GM18505 (cell line): ENCODE measurements around the gene ARID1A.
"Not testable (repeated sequence)": the region's sequence is repeated elsewhere in the genome, so short reads cannot be mapped to it uniquely, and the experiment has no call there.

Experiments
- ATAC-seq: cut with Tn5 transposase; IDR thresholded peaks from one replicate; pipeline ENCODE4 v1.9.1; 2021; ENCODE audit not compliant: unreplicated experiment
- POLR2A ChIP-seq: IDR thresholded peaks from 4 replicates; pipeline ENCODE4 v1.6.1; 2011; ENCODE audit warnings: borderline replicate concordance; ENCODE audit not compliant: insufficient read depth, insufficient read length; ENCODE audit errors: extremely low read depth

The ARID1A gene

DNA sequence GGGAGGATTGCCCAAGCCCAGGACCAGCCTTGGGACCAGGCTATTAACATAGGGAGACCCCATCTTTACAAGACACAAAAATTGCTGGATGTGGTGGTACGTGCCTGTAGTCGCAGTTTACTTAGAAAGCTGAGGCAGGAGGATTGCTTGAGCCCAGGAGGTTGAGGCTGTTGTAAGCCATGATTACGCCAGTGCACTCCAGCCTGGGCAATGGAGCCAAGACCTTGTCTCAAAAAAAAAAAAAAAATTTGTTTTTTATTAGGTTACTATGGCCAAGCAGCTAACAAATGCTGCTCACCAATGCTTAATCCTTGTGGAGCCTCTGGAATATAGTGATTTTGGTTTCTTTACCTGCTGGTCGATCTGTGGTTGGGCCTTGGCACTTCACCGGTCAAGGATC, 8.8 kb downstream of the ARID1A start:
- no peak for ATAC-seq
- no peak for TF ChIP-seq POLR2A

DNA sequence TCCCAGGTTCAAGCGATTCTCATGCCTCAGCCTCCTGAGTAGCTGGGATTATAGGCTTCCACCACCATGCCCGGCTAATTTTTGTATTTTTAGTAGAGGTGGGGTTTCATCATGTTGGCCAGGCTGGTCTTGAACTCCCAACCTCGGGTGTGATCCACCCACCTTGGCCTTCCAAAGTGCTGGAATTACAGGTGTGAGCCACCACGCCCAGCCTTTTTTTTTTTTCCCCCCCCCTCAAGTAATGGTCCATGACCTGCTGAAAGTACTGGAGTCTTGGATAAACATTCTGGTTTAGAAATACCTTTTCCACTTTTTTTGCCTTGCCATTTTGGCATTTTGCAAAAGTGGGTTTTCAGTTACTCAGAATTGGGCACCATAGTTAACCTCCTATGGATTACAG, 9.4 kb downstream of the ARID1A start:
- ATAC-seq: not testable (repeated sequence)

DNA sequence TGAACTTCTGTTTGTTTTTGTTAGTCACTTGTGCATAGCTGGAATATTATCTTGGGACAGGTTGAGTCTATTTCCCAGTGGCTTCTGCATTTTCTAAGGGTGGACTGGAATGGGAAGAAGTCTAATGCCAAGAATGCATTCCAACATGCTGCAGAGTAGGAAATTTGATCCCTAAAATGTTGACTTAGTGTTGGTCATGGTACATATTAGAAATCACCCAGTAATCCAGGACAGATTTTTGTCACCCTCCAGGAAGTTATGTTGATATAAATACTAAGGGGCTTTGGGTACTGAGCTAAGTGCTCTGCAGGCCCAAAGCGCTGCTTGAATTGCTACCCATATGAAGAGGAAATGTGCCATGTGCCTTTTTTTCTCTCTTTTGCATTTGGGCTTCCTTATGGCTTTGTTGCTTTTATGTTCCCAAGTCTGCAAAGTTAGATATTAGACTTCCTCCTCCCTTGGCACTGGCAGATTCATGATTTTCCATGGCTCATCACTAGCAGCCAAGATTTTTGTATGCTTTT, 10.0 kb downstream of the ARID1A start:
- ATAC-seq: no peak
- TF ChIP-seq POLR2A: no peak

DNA sequence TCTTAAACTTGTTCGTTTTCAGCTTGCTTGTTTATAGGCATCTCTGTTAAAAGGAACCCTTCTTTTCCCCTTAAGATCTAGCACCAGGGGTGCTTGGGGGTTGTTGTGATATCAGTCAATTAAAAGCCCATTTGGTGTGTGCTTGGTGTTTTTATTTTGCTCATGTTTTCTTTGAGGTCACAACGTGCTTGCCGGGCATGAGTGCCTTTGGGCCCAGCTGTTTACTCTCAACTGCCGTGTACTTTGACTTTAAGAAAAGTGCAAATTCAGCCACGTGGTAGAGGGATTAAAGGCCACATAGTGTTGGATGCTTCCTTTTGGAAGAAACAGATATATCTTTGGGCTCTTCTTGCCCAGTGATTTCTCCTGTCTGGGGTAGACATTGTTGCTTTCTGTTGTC, 10.5 kb downstream of the ARID1A start:
- TF ChIP-seq POLR2A: no peak
- ATAC-seq: no peak

DNA sequence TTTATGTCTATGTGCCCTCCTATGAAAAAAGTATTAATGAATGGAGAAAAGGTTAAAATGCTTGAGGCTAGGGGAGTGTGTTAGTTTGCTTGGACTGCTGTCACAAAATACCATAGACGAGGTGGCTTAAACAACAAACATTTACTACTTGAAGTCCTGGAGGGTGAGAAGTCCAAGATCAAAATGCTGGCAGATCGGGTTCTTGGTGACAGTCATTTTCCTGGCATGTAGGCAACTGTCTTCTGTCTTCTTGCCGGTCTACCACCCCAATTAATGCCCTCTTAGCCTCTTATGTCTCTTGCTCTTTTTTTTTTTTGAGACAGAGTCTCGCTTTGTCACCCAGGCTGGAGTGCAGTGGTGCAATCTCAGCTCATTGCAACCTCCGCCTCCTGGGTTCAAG, 15.0 kb downstream of the ARID1A start:
- no peak for ATAC-seq
- no peak for TF ChIP-seq POLR2A

DNA sequence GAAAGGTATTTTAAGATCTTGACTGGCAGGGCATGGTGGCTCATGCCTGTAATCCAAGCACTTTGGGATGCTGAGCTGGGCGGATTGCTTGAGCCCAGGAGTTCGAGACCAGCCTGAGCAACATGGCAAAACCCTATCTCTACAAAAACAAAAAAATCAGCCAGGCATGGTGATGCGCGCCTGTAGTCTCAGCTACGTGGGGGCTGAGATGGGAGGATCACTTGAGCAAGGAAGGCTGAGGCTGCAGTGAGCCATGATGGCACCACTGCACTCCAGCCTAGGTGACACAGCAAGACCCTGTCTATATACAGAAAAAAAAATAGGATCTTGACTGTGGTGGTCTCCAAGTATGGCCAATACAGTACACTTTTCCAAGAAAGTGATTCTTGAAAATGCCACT, 16.0 kb downstream of the ARID1A start:
- no peak for TF ChIP-seq POLR2A
- ATAC-seq: no peak

DNA sequence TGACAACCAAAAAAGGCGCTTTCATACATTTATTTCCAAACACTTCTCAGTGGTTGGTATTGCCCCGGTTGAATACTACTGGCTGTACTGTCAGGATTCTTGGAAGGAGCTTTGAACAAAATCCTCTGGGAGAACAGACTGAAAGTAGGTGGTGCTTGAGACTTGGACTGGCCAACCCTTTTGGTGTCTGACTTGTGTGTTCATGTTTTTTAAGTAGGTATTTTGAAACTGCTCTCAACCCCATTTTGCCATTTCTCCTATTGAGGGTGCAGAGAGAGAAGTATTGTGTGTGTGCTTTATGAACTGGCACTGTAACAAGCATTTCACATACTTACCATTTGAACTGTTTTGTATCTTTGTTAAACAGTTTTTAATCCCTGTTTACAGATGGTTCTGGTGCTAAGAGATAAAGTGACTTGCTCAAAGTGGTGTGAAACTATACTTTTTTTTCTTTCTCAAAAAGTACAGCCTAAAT, 21.2 kb downstream of the ARID1A start:
- ATAC-seq: no peak
- no peak for TF ChIP-seq POLR2A

DNA sequence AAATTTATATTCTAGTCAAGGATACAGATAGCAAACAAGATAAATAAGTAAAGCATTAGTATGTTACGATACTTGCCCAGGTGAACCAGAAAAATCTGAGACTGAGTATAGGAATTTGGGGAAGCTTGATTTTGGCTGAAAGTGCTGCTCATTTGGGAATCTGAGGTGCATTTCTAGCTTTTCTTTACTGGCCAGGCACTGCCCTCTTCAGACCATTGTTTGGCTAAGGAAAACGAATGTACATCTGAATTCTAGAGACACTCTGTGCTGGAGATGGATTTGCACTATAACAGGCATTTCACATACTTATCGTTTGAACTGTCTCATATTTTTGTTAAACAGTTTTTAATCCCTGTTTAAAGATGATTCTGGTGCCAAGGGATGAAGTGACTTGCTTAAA, 23.4 kb downstream of the ARID1A start:
- ATAC-seq: no peak
- no peak for TF ChIP-seq POLR2A

DNA sequence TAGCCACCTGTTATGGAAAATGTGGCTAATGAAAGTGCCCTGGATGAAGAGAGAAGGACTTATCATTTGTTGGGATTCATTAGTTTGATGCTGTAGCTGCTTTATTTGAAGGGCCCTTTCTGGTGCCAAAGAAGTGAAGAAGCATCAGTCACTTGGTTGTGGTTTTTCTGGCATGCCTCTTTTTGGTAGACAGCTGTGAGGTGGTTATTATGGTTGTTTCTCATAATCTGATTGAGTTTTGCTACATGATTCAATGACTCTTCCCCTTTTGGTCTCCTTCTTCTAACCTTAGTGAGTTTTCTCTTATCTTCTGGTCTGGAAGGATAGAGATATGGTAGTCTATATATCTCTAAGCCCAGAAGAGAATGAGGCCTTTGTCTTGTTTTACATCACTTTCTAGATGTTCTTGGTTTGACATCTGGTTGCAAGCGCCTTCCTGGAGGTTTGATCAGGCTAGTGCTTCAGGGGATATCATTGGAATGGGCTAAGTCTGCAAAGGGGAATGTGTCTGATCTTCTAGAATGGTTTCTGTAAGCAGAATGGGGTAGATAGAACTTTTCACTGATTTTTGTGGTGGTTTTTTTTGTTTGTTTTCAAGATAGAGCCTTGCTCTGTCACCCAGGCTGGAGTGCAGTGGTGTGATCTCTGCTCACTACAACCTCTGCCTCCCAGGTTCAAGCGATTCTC, 26.0 kb downstream of the ARID1A start:
- TF ChIP-seq POLR2A: no peak
- ATAC-seq: no peak

DNA sequence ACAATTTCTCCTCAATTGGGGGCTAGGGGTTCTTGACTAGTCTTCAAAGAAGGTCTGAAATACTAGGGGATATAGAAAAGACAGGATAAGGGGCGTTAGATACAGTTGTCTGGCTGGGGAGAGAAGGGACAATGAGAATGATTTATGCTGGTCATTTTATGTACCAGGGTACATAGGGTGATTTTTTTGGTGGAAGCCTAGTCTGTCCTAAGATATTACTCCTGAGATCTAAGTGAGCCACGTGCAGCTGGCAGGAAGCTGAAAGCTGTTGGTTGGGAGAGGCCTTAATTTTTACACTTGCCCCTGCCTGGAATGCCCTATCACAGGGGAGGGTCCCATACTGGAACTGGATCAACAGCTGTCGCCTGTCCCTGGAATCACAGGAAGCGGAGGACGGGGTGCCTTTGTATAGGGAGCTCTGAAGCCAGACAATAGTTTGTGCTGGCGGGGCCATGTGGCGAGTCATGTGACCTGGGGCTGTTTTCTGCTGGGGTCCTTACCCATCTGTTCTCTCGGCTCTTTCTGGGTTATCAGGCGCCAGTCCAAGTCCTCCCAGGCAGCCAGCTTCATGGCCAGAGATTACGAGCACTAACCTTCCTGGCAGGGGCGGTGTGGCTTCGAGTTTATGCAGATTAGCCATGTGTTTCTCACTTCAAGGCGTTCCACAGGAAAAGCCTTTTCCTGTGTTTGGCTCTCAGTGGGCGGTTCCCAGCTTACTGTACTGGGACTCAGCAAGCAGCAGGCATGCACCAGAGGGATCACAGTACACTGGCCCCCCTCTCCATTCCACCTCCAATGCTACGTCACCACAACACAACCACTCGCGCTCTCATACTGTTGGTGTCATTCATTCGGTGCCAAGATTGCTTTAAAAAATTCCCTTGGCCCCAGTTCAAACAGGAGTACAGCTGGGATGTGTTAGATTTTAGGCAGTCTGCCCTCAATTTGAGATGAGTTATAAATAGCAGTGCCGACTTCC, 27.5 kb downstream of the ARID1A start:
- TF ChIP-seq POLR2A: no peak

DNA sequence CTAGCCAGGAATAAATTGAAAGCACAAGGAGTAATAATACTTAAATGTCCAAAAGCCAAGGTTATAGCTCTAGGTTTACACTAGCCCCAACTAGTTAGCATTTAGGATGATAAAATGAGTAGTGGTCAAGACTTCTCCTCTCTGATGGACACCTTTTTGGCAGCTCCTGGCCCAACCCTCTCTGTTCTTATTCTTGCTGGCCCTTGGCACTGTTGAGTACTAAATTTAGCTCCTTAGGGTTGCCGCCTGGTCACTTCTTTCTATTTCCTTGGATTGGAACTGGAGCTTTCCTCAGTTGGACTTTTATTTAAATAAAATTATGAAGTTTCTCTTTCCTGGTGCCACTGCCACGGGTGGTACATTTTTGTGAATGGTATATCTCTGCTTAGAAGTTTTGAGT, 28.3 kb downstream of the ARID1A start:
- ATAC-seq: no peak
- no peak for TF ChIP-seq POLR2A

More for the DNA sequence above, 27.5 kb downstream of the ARID1A start:
- no peak for ATAC-seq

DNA sequence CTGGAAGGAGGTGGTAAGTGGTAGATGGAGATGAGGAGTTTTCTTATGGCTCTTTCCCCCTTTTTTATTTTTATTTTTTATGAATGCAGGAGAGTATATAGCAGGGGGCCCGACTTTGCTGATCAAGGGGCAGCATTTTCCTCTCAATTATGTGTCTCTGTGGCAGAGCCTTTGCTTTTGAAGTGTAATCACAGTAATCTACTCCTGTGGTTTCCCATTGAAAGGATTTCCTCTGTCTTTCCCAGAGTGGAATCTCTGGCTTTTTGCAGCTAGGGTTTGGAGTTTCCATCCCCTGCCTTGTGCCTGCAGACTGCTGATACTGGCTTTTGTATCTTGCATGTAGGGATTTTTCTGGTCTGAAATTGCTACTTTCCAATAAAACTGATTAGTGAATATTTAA, 29.1 kb downstream of the ARID1A start:
- no peak for TF ChIP-seq POLR2A

DNA sequence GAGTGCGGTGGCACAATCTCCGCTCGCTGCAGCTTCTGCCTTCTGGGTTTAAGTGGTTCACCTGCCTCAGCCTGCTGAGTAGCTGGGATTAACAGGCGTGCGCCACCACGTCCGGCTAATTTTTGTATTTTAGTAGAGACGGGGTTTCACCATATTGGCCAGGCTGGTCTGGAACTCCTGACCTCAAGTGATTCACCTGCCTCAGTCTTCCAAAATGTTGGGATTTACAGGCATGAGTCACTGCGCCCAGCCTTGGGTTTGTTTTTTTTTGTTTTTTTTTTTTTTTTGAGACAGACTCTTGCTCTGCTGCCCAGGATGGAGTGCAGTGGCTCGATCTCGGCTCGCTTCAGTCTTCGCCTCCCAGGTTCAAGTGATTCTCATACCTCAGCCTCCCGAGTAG, 30.1 kb downstream of the ARID1A start:
- ATAC-seq: not testable (repeated sequence)

More for the DNA sequence above, 29.1 kb downstream of the ARID1A start:
- ATAC-seq: no peak

DNA sequence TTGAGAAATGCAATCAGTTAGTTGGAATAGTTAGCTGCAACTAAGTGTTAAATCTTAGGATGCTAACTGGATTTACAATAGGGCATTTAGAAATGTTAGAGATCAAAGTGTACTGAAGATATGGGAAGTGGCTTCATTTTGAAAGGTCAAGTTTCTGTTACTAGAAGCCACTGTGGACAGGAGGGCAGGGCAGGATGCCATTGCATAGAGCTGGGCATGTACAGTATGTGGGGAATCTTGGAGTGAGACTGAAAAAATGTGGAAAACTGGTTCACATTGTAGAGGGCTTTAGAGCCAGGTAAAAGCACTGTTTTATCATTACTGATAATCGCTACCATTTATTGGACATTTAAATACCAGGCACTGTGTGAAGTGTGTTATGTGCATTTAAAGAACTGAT, 31.0 kb downstream of the ARID1A start:
- no peak for TF ChIP-seq POLR2A
- no peak for ATAC-seq
